HCT116 (cell line): Measurements from ENCODE around the gene POFUT1. TPM values are rescaled to one million over a fixed set of nuclear protein-coding genes. Genes with fewer than 3 reads are reported as not detected.

Experiments
- ATAC-seq: fragments of 200-7000 bp; cut with Tn5 transposase; 2 replicates; pipeline ENCODE4 v1.9.1; 2020; ENCODE audit warnings: mild to moderate bottlenecking, moderate library complexity
- BruUV-seq: library from RNA; stranded (reverse); fragments of 400-500 nt; replicated peaks from 2 replicates; lab custom pipeline; 2021; lab: Mats Ljungman, UMichigan
- CTCF ChIA-PET: fragments of 300-600 bp; sonication (Branson Sonifier 250); formaldehyde crosslinking; loops from one replicate; lab custom pipeline; 2021; ENCODE audit warnings: antibody characterized with exemption; lab: Charles Lee
- POLR2A ChIA-PET: fragments of 300-600, 350-600 bp; sonication (Branson Sonifier 250); formaldehyde crosslinking; loops from one replicate; lab custom pipeline; 2021; ENCODE audit warnings: antibody characterized with exemption; lab: Charles Lee
- RAD21 ChIA-PET, 2 experiments: fragments of 300-600 bp; sonication (Branson Sonifier 250); formaldehyde crosslinking; loops; one replicate each; lab custom pipeline; 2023; ENCODE audit warnings: low total read pairs in 2 of 2; ENCODE audit not compliant: uncharacterized antibody in 2 of 2, unreplicated experiment in 2 of 2, low non-redundant PET in 1 of 2; lab: Charles Lee
- DNase-seq: peaks from one replicate; pipeline ENCODE4 v3.0.0-alpha.2; 2010; ENCODE audit warnings: low read depth, low spot score
- H2AFZ ChIP-seq: fragments of 200-600 bp; shearing (Covaris generic), sonication (generic); 2 replicates; pipeline ENCODE4 v1.6.1; 2017; ENCODE audit warnings: low read depth, mixed run types, mixed read lengths, antibody characterized with exemption, low read length; ENCODE audit not compliant: poor library complexity, severe bottlenecking
- H3K27ac ChIP-seq: 2 replicates; pipeline ENCODE4 v1.5.1; 2012; ENCODE audit warnings: low read depth, low read length
- H3K27me3 ChIP-seq: fragments of 200-600 bp; sonication (generic); 2 replicates; pipeline ENCODE4 v1.6.1; 2016; ENCODE audit warnings: mixed run types, low read length, mixed read lengths; ENCODE audit not compliant: insufficient read depth
- H3K36me3 ChIP-seq, 2 experiments: fragments of 200-500 bp in 1 of 2; fragments of 200-600 bp in 1 of 2; sonication (Bioruptor generic) in 1 of 2; sonication (generic) in 1 of 2; 2 replicates each; pipeline versions ENCODE4 v1.5.1 to v1.6.1; 2014 to 2016; ENCODE audit warnings: low read length in 2 of 2, inconsistent platforms in 1 of 2, mixed read lengths in 1 of 2, mixed run types in 1 of 2; ENCODE audit not compliant: insufficient read depth in 2 of 2, control insufficient read depth in 1 of 2
- H3K4me1 ChIP-seq, 2 experiments: fragments of 200-600 bp in 1 of 2; sonication (generic) in 1 of 2; 2 replicates each; pipeline versions ENCODE4 v1.5.1 to v1.6.1; 2012 to 2017; ENCODE audit warnings: low read length in 2 of 2, inconsistent platforms in 1 of 2, mild to moderate bottlenecking in 1 of 2, mixed read lengths in 1 of 2, mixed run types in 1 of 2, moderate library complexity in 1 of 2; ENCODE audit not compliant: insufficient read depth in 2 of 2, control insufficient read depth in 1 of 2
- H3K4me2 ChIP-seq: fragments of 200-600 bp; sonication (generic); 2 replicates; pipeline ENCODE4 v1.6.1; 2017; ENCODE audit warnings: mixed run types, low read length, mixed read lengths
- H3K4me3 ChIP-seq, 2 experiments: fragments of 200-600 bp in 1 of 2; sonication (generic) in 1 of 2; replicated peaks in 1 of 2; 2 replicates each; pipeline ENCODE4 v1.5.1; 2011 to 2016; ENCODE audit warnings: low read length in 2 of 2, control low read depth in 1 of 2, low read depth in 1 of 2, mild to moderate bottlenecking in 1 of 2, mixed read lengths in 1 of 2, mixed run types in 1 of 2
- H3K79me2 ChIP-seq: fragments of 200-600 bp; sonication (generic); 2 replicates; pipeline ENCODE4 v1.6.1; 2017; ENCODE audit warnings: mild to moderate bottlenecking, mixed run types, low read length, moderate library complexity, mixed read lengths; ENCODE audit not compliant: insufficient read depth
- H3K9ac ChIP-seq: fragments of 200-600 bp; sonication (generic); 2 replicates; pipeline ENCODE4 v1.6.1; 2016; ENCODE audit warnings: low read length, mixed read lengths
- H3K9me2 ChIP-seq: fragments of 200-600 bp; sonication (generic), shearing (Covaris generic); 2 replicates; pipeline ENCODE4 v1.6.1; 2017; ENCODE audit warnings: mixed run types, mild to moderate bottlenecking, moderate library complexity; ENCODE audit not compliant: insufficient read depth
- H3K9me3 ChIP-seq, 2 experiments: fragments of 200-500 bp in 1 of 2; fragments of 200-600 bp in 1 of 2; sonication (Bioruptor generic) in 1 of 2; sonication (generic) in 1 of 2; 2 replicates each; pipeline ENCODE4 v1.6.1; 2014 to 2017; ENCODE audit warnings: low read length in 2 of 2, mixed read lengths in 2 of 2, inconsistent platforms in 1 of 2, low read depth in 1 of 2, mild to moderate bottlenecking in 1 of 2, mixed run types in 1 of 2, moderate library complexity in 1 of 2; ENCODE audit not compliant: control insufficient read depth in 1 of 2, insufficient read depth in 1 of 2
- H4K20me1 ChIP-seq: fragments of 200-600 bp; sonication (generic), shearing (Covaris generic); 2 replicates; pipeline ENCODE4 v1.6.1; 2017; ENCODE audit warnings: mixed run types, mild to moderate bottlenecking, moderate library complexity; ENCODE audit not compliant: insufficient read depth
- CEBPB ChIP-seq: IDR thresholded peaks from 2 replicates; pipeline ENCODE4 v1.6.1; 2012; ENCODE audit warnings: low read depth
- EGR1 ChIP-seq: IDR thresholded peaks from 2 replicates; pipeline ENCODE4 v1.6.1; 2012; ENCODE audit warnings: low read depth
- EZH2 ChIP-seq: fragments of 200-600 bp; sonication (generic); IDR thresholded peaks from 2 replicates; pipeline ENCODE4 v1.6.1; 2017; ENCODE audit warnings: antibody characterized with exemption, mixed run types
- EZH2phosphoT487 ChIP-seq: fragments of 200-600 bp; IDR thresholded peaks from 2 replicates; pipeline ENCODE4 v1.6.1; 2018; ENCODE audit warnings: antibody characterized with exemption, borderline replicate concordance
- FOSL1 ChIP-seq: IDR thresholded peaks from 2 replicates; pipeline ENCODE4 v1.6.1; 2012; ENCODE audit warnings: low read depth
- JUND ChIP-seq: IDR thresholded peaks from 2 replicates; pipeline ENCODE4 v1.6.1; 2012
- MAX ChIP-seq: IDR thresholded peaks from 2 replicates; pipeline ENCODE4 v1.6.1; 2012
- POLR2A ChIP-seq: IDR thresholded peaks from 2 replicates; pipeline ENCODE4 v1.7.0; 2011; ENCODE audit warnings: borderline replicate concordance; ENCODE audit not compliant: insufficient read depth, insufficient read length; ENCODE audit errors: extremely low read depth
- POLR2AphosphoS5 ChIP-seq: IDR thresholded peaks from 2 replicates; pipeline ENCODE4 v1.6.1; 2011; ENCODE audit warnings: mild to moderate bottlenecking, low read depth, low read length, moderate library complexity
- RAD21 ChIP-seq: IDR thresholded peaks from 2 replicates; pipeline ENCODE4 v1.6.1; 2012; ENCODE audit warnings: low read depth, mild to moderate bottlenecking
- REST ChIP-seq: IDR thresholded peaks from 2 replicates; pipeline ENCODE4 v1.6.1; 2012; ENCODE audit warnings: low read depth
- SIN3A ChIP-seq: IDR thresholded peaks from 2 replicates; pipeline ENCODE4 v1.6.1; 2012; ENCODE audit warnings: low read depth
- SP1 ChIP-seq: IDR thresholded peaks from 2 replicates; pipeline ENCODE4 v1.6.1; 2012; ENCODE audit warnings: low read depth
- TCF7L2 ChIP-seq: IDR thresholded peaks from 2 replicates; pipeline ENCODE4 v1.7.0; 2011; ENCODE audit warnings: borderline replicate concordance, inconsistent platforms; ENCODE audit not compliant: insufficient read depth, insufficient read length; ENCODE audit errors: extremely low read depth
- YY1 ChIP-seq: IDR thresholded peaks from 2 replicates; pipeline ENCODE4 v1.6.1; 2011; ENCODE audit warnings: low read length, low read depth, moderate library complexity, mild to moderate bottlenecking; ENCODE audit not compliant: insufficient replicate concordance; ENCODE audit errors: extremely low read depth
- ZFX ChIP-seq: fragments of 450-650 bp; IDR thresholded peaks from 2 replicates; pipeline ENCODE4 v1.6.1; 2017
- ZNF274 ChIP-seq: fragments of 200-500 bp; sonication (Bioruptor generic); IDR thresholded peaks from 2 replicates; pipeline ENCODE4 v1.6.1; 2014; ENCODE audit warnings: mild to moderate bottlenecking, low read depth, low read length, inconsistent platforms
- intact Hi-C: fragments of 100-400 bp; cut with micrococcal nuclease; formaldehyde crosslinking; loops from 2 replicates; pipeline ENCODE4 v1.10.0; 2022
- total RNA-seq: library from RNA; stranded (reverse); gene quantifications from one replicate; pipeline ENCODE4 v1.2.1, GENCODE V29; 2021; ENCODE audit not compliant: unreplicated experiment

POFUT1 gene
- total RNA-seq, 1 experiment from 2014 or later = 34.5 TPM

GRCh38 chr20:32164984-32165735 lies 42.5 kb upstream of the POFUT1 start:
- Histone ChIP-seq H3K9me2 (no peaks in the 10 kb centered on the region), H3K4me2 (no peak overlapping the region), H3K9ac (no peak overlapping the region), H3K4me1 (peaks cover 9% of the 10 kb centered on the region in 2 experiments; a peak in 3 of 4 replicates), H3K9me3 (no peaks in the 10 kb centered on the region), H3K27ac (no peak overlapping the region), H3K79me2 (no peaks in the 10 kb centered on the region), H4K20me1 (no peaks in the 10 kb centered on the region), H3K27me3 (no peaks in the 10 kb centered on the region), H3K4me3 (no peak overlapping the region), H3K36me3 (peaks cover 26 to 27% of the 10 kb centered on the region in 2 experiments), H2AFZ (no peak overlapping the region)
- no peak for DNase-seq
- intact Hi-C loops = no loop called here
- no peak for TF ChIP-seq MAX
- ChIA-PET POLR2A (no interaction called here), RAD21 (no interaction called here), CTCF (no interaction called here)
- BruUV-seq = no TSS peak
- no peak for ATAC-seq

GRCh38 chr20:32165836-32166545 lies 41.7 kb upstream of the POFUT1 start:
- intact Hi-C loops = no loop called here
- Histone ChIP-seq H3K9me2 (no peaks in the 10 kb centered on the region), H2AFZ (no peak overlapping the region), H4K20me1 (no peaks in the 10 kb centered on the region), H3K36me3 (peaks cover 22 to 23% of the 10 kb centered on the region in 2 experiments), H3K9me3 (no peaks in the 10 kb centered on the region), H3K27me3 (no peaks in the 10 kb centered on the region), H3K4me1 (peaks cover 9% of the 10 kb centered on the region in 2 experiments; a peak in 3 of 4 replicates), H3K4me3 (no peak overlapping the region), H3K79me2 (no peaks in the 10 kb centered on the region), H3K4me2 (no peak overlapping the region), H3K9ac (no peak overlapping the region), H3K27ac (no peak overlapping the region)
- no peak for DNase-seq
- ATAC-seq = no peak
- ChIA-PET CTCF (no interaction called here), RAD21 (no interaction called here), POLR2A (no interaction called here)
- BruUV-seq = no TSS peak
- TF ChIP-seq JUND (no peak), FOSL1 (no peak), POLR2A (no peak), CEBPB (no peak), ZFX (no peak), ZNF274 (no peak), EGR1 (no peak), YY1 (no peak), EZH2phosphoT487 (no peak), POLR2AphosphoS5 (no peak), REST (no peak), SIN3A (no peak), MAX (no peak), RAD21 (no peak), SP1 (no peak), TCF7L2 (no peak), EZH2 (no peak)
